Activated naive CD8-positive, alpha-beta T cell treated with anti-CD3 and anti-CD28 coated beads, Interleukin-2, amount 50 U/mL, for 16 hours (primary cell): Measurements from ENCODE around the gene SLC6A18.
"Not testable (repeated sequence)": the region's sequence is repeated elsewhere in the genome, so short reads cannot be mapped to it uniquely, and the experiment has no call there.

Experiments
- DNase-seq: peaks from one replicate; pipeline ENCODE4 v3.0.0-alpha.2; 2020; ENCODE audit warnings: low read depth, low spot score

The SLC6A18 gene

GRCh38 chr5:1275397-1276391 lies 50.5 kb downstream of the SLC6A18 start:
- not testable (repeated sequence) for DNase-seq

- DNase-seq = no peak
Measured at GRCh38 chr5:1276930-1277329, 51.7 kb downstream of the SLC6A18 start.

- DNase-seq = no peak
Measured at GRCh38 chr5:1277331-1277730, 52.1 kb downstream of the SLC6A18 start.

- no peak for DNase-seq
Measured at GRCh38 chr5:1277781-1278180, 52.6 kb downstream of the SLC6A18 start.

- no peak for DNase-seq
Measured at GRCh38 chr5:1278216-1278615, 53.0 kb downstream of the SLC6A18 start.

GRCh38 chr5:1278656-1279442 lies 53.7 kb downstream of the SLC6A18 start:
- no peak for DNase-seq

- DNase-seq = no peak
Measured at GRCh38 chr5:1279443-1280151, 54.4 kb downstream of the SLC6A18 start.

- DNase-seq = no peak
Measured at GRCh38 chr5:1280177-1281037, 55.2 kb downstream of the SLC6A18 start.

GRCh38 chr5:1281038-1281882 lies 56.1 kb downstream of the SLC6A18 start:
- no peak for DNase-seq

GRCh38 chr5:1282131-1282992 lies 57.2 kb downstream of the SLC6A18 start:
- DNase-seq = no peak

- not testable (repeated sequence) for DNase-seq
Measured at GRCh38 chr5:1282993-1283728, 58.0 kb downstream of the SLC6A18 start.

- DNase-seq = not testable (repeated sequence)
Measured at GRCh38 chr5:1283729-1284041, 58.5 kb downstream of the SLC6A18 start.

GRCh38 chr5:1284336-1284970 lies 59.3 kb downstream of the SLC6A18 start:
- not testable (repeated sequence) for DNase-seq

GRCh38 chr5:1285141-1285540 lies 60.0 kb downstream of the SLC6A18 start:
- no peak for DNase-seq

- DNase-seq = no peak
Measured at GRCh38 chr5:1285883-1286291, 60.7 kb downstream of the SLC6A18 start.

- DNase-seq = no peak
Measured at GRCh38 chr5:1288439-1289335, 63.5 kb downstream of the SLC6A18 start.

GRCh38 chr5:1289559-1289958 lies 64.4 kb downstream of the SLC6A18 start:
- not testable (repeated sequence) for DNase-seq
